CD14-positive monocyte (primary cell): ENCODE measurements around the gene CRTC2. TPM values are rescaled to one million over a fixed set of nuclear protein-coding genes. Genes with fewer than 3 reads are reported as not detected.
A peak's percentile ranks its signal among the peaks of the same experiment; 100 is the strongest.

Experiments
- DNase-seq, 3 donors: peaks; one replicate each; pipeline ENCODE4 v3.0.0-alpha.2; 2011 to 2022
- H2AFZ ChIP-seq: 2 replicates; pipeline ENCODE4 v1.6.0; 2012; ENCODE audit warnings: mild to moderate bottlenecking, low read depth, low read length, inconsistent platforms; ENCODE audit not compliant: insufficient read depth, poor library complexity, severe bottlenecking
- H3K27ac ChIP-seq, 2 donors: 1 replicate in 1 of 2; 2 replicates in 1 of 2; pipeline ENCODE4 v1.5.1; 2012 to 2013; ENCODE audit warnings: low read length in 2 of 2, control low read depth in 1 of 2, inconsistent platforms in 1 of 2, low read depth in 1 of 2, mild to moderate bottlenecking in 1 of 2
- H3K27me3 ChIP-seq, 2 donors: one replicate each; pipeline versions ENCODE4 v1.6.0 to v1.6.1; 2011 to 2013; ENCODE audit warnings: low read length in 2 of 2; ENCODE audit not compliant: control insufficient read depth in 2 of 2, insufficient read depth in 2 of 2
- H3K36me3 ChIP-seq, 2 donors: replicated peaks in 1 of 2; 1 replicate in 1 of 2; 2 replicates in 1 of 2; pipeline versions ENCODE4 v1.5.1 to v1.6.1; 2012 to 2013; ENCODE audit warnings: low read length in 2 of 2, control low read depth in 1 of 2, inconsistent platforms in 1 of 2, mild to moderate bottlenecking in 1 of 2; ENCODE audit not compliant: insufficient read depth in 2 of 2, control insufficient read depth in 1 of 2
- H3K4me1 ChIP-seq, 2 donors: 1 replicate in 1 of 2; 2 replicates in 1 of 2; pipeline versions ENCODE4 v1.5.1 to v1.6.1; 2012 to 2013; ENCODE audit warnings: low read length in 2 of 2, control low read depth in 1 of 2, inconsistent platforms in 1 of 2, mild to moderate bottlenecking in 1 of 2, moderate library complexity in 1 of 2; ENCODE audit not compliant: insufficient read depth in 2 of 2, control insufficient read depth in 1 of 2
- H3K4me2 ChIP-seq: replicated peaks from 2 replicates; pipeline ENCODE3; 2012; ENCODE audit warnings: low read length, moderate library complexity, mild to moderate bottlenecking; ENCODE audit not compliant: poor library complexity, severe bottlenecking; ENCODE audit errors: extremely low read depth
- H3K4me3 ChIP-seq, 3 experiments: fragments of 200-600 bp in 1 of 3; sonication (generic) in 1 of 3; replicated peaks in 1 of 3; 1 replicate in 2 of 3; 2 replicates in 1 of 3; pipeline ENCODE4 v1.5.1; 2011 to 2013; ENCODE audit warnings: low read length in 3 of 3, mild to moderate bottlenecking in 3 of 3, control low read depth in 2 of 3, low read depth in 2 of 3, inconsistent platforms in 1 of 3, moderate library complexity in 1 of 3
- H3K79me2 ChIP-seq: 2 replicates; pipeline ENCODE4 v1.6.0; 2012; ENCODE audit warnings: mild to moderate bottlenecking, control low read depth, inconsistent platforms, low read length, moderate library complexity; ENCODE audit not compliant: insufficient read depth
- H3K9ac ChIP-seq: 2 replicates; pipeline ENCODE4 v1.6.0; 2017; ENCODE audit warnings: low read length, mild to moderate bottlenecking; ENCODE audit not compliant: insufficient read depth, poor library complexity, severe bottlenecking
- H3K9me3 ChIP-seq, 2 donors: replicated peaks in 1 of 2; 1 replicate in 1 of 2; 2 replicates in 1 of 2; pipeline versions ENCODE4 v1.5.1 to v1.6.1; 2012 to 2013; ENCODE audit warnings: low read length in 2 of 2, control low read depth in 1 of 2; ENCODE audit not compliant: control insufficient read depth in 1 of 2, insufficient read depth in 1 of 2
- H4K20me1 ChIP-seq: 2 replicates; pipeline ENCODE4 v1.6.0; 2012; ENCODE audit warnings: mild to moderate bottlenecking, low read length, control low read depth, moderate library complexity; ENCODE audit not compliant: insufficient read depth
- H3K27ac Mint-ChIP-seq, 7 donors: one replicate each; pipeline ENCODE4 v1.8.0; 2020; ENCODE audit warnings: mild to moderate bottlenecking in 7 of 7, mixed read lengths in 7 of 7, moderate library complexity in 6 of 7, inconsistent platforms in 2 of 7
- H3K27me3 Mint-ChIP-seq, 3 donors: one replicate each; pipeline ENCODE4 v1.8.0; 2021 to 2022; ENCODE audit warnings: low read depth in 3 of 3, mild to moderate bottlenecking in 3 of 3, mixed read lengths in 3 of 3, moderate library complexity in 3 of 3, inconsistent platforms in 1 of 3
- H3K36me3 Mint-ChIP-seq, 2 donors: one replicate each; pipeline ENCODE4 v1.8.0; 2020; ENCODE audit warnings: mixed read lengths in 2 of 2, inconsistent platforms in 1 of 2, mild to moderate bottlenecking in 1 of 2
- H3K4me1 Mint-ChIP-seq: one replicate; pipeline ENCODE4 v1.8.0; 2020; ENCODE audit warnings: mild to moderate bottlenecking, mixed read lengths
- H3K4me3 Mint-ChIP-seq, 2 donors: one replicate each; pipeline ENCODE4 v1.8.0; 2020; ENCODE audit warnings: mild to moderate bottlenecking in 2 of 2, mixed read lengths in 2 of 2, moderate library complexity in 1 of 2
- H3K9me3 Mint-ChIP-seq, 7 donors: one replicate each; pipeline ENCODE4 v1.8.0; 2020 to 2022; ENCODE audit warnings: mixed read lengths in 7 of 7, mild to moderate bottlenecking in 6 of 7, moderate library complexity in 6 of 7, inconsistent platforms in 2 of 7
- WGBS: methylation state at CpG from one replicate; pipeline ENCODE4 v1.1.5; 2013; ENCODE audit warnings: missing lambda C conversion rate; ENCODE audit not compliant: insufficient coverage; 5-methylcytosine and 5-hydroxymethylcytosine counted together
- intact Hi-C, 2 donors: fragments of 100-400 bp; cut with micrococcal nuclease; formaldehyde crosslinking; loops; one replicate each; pipeline versions ENCODE4 v1.15.0 to v1.15.1; 2023
- polyA plus RNA-seq, 3 donors: library from polyadenylated mRNA; depleted of rRNA in 1 of 3; unstranded in 2 of 3; stranded (reverse) in 1 of 3; fragments of 300-500 nt in 2 of 3; fragments of >200 nt in 1 of 3; fragmentation: Illumina TruSeq in 2 of 3; gene quantifications; 1 replicate in 2 of 3; 2 replicates in 1 of 3; pipeline ENCODE4 v1.2.3, GENCODE V29; 2012 to 2021
- TF ChIP-seq, protein P1 (sequence below): fragments of 200-600 bp; IDR thresholded peaks from one replicate; pipeline ENCODE4 v1.8.0; 2022; ENCODE audit warnings: antibody characterized with exemption, mild to moderate bottlenecking

The CRTC2 gene
- polyA plus RNA-seq, 3 donors: 13.7 to 86.0 (median 21.2) TPM

- Histone ChIP-seq H3K27me3 (no peaks in the 10 kb centered on the region), H4K20me1 (peaks cover 6% of the 10 kb centered on the region), H3K79me2 (peaks cover 30% of the 10 kb centered on the region), H2AFZ (peak overlapping the region; percentile 89), H3K4me3 (peak overlapping the region; percentile 75 to 95 (median 77)), H3K9me3 (no peaks in the 10 kb centered on the region), H3K4me2 (peak overlapping the region; percentile 90), H3K9ac (peak overlapping the region; percentile 83), H3K36me3 (peaks cover 23 to 31% of the 10 kb centered on the region in 2 donors), H3K4me1 (peaks cover 25 to 43% of the 10 kb centered on the region in 2 donors), H3K27ac (peak overlapping the region; percentile 53 to 85)
- Mint-ChIP-seq H3K4me1 (peaks cover 53% of the 10 kb centered on the region), H3K27ac (peak overlapping the region; percentile 90 to 97 (median 92)), H3K4me3 (peak overlapping the region; percentile 99), H3K36me3 (peaks cover 25 to 33% of the 10 kb centered on the region in 2 donors), H3K27me3 (peaks cover 0 to 4% (median 0%) of the 10 kb centered on the region in 3 donors), H3K9me3 (no peaks in the 10 kb centered on the region)
- DNase-seq: no peak
- intact Hi-C loops: no loop called here
- TF ChIP-seq, protein P1, sequence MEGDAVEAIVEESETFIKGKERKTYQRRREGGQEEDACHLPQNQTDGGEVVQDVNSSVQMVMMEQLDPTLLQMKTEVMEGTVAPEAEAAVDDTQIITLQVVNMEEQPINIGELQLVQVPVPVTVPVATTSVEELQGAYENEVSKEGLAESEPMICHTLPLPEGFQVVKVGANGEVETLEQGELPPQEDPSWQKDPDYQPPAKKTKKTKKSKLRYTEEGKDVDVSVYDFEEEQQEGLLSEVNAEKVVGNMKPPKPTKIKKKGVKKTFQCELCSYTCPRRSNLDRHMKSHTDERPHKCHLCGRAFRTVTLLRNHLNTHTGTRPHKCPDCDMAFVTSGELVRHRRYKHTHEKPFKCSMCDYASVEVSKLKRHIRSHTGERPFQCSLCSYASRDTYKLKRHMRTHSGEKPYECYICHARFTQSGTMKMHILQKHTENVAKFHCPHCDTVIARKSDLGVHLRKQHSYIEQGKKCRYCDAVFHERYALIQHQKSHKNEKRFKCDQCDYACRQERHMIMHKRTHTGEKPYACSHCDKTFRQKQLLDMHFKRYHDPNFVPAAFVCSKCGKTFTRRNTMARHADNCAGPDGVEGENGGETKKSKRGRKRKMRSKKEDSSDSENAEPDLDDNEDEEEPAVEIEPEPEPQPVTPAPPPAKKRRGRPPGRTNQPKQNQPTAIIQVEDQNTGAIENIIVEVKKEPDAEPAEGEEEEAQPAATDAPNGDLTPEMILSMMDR: no peak
- 0% methylated on average over 7 of the region's 16 CpGs for WGBS
These were observed 18.4 kb upstream of the CRTC2 start for GRCh38 chr1:153976819-153977249.

DNA sequence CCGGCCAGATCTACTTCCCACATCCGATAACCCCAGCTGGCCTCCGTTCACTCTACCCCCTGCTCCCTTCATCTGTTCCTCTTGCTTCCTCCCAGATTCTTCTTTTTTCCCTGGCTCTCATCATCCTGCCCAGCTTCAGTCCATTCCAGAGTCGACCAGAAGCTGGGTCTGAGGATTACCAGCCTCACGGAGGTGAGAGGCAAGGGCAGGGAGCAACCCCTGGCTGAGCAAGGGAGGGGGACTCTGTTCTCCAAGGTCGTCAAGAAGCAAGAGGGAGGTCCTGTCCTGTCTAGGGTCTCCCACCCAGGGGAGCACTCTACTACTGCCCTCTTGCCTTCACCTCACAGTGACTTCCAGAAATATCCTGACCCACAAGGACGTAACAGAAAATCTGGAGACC is 15.1 kb upstream of the CRTC2 start:
- Histone ChIP-seq H3K27me3 (no peaks in the 10 kb centered on the region), H3K79me2 (peaks cover 26% of the 10 kb centered on the region), H3K36me3 (peaks cover 23 to 31% of the 10 kb centered on the region in 2 donors), H3K4me3 (no peak overlapping the region), H3K9ac (no peak overlapping the region), H3K4me2 (no peak overlapping the region), H4K20me1 (peaks cover 6% of the 10 kb centered on the region), H3K4me1 (peaks cover 20 to 33% of the 10 kb centered on the region in 2 donors), H2AFZ (no peak overlapping the region), H3K27ac (no peak overlapping the region), H3K9me3 (no peaks in the 10 kb centered on the region)
- Mint-ChIP-seq H3K4me3 (no peak overlapping the region), H3K27ac (peak overlapping the region in 3 of 7 donors; percentile 4 to 30 (median 9)), H3K36me3 (peaks cover 25 to 33% of the 10 kb centered on the region in 2 donors), H3K9me3 (no peaks in the 10 kb centered on the region), H3K4me1 (peaks cover 48% of the 10 kb centered on the region), H3K27me3 (peaks cover 0 to 6% (median 2%) of the 10 kb centered on the region in 3 donors)
- WGBS: 94% methylated on average over 5 of the region's 7 CpGs
- TF ChIP-seq, protein P1: no peak
- no peak for DNase-seq
- intact Hi-C loops: no loop called here
